ENCODE results near the gene BLCAP. TPM values are rescaled to one million over a fixed set of nuclear protein-coding genes. Genes with fewer than 3 reads are reported as not detected.
A peak's percentile ranks its signal among the peaks of the same experiment; 100 is the strongest.

The BLCAP gene
- total RNA-seq, 4 donors from 2014 or later = 91.3 to 136 (median 103) TPM

DNA sequence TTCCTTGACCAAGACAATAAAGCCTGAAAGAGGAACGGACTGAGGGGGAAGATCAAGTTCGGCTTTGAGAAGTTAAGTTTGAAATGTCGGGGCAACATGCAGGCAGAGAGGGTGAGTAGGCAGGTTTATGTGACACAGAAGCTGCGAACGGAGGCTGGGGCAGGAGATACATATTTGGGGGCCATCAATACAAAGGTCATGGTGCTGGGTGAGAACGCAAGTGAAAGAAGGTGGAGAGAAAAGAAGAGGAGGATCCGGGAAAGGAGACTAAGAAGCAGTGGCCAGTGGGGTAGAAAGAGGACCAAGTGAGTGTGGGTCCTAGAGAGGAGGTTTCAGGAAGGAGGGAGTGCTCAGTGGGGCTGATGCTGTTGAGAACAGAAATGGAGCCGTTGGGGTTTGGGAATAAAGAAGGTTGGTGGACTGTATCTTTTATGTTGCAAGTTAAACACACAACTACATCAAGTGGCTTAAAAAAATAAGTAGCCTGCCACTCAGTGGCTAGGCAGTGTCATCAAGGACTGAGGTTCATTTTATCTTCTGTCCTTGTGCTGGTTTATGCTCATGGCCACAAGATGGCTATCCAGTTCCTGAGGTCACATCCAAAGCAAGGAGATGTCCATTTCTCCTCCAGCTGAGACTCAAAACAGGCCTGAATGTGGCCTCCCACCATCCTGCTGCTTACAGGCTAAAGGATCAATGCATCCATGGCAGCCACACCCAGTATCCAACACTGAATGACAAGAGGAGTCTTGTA lies 1.7 kb upstream of the BLCAP start:
- TF ChIP-seq POLR2A (IDR thresholded peaks at IDR 0.05) = no peak
- TF ChIP-seq, protein P1, sequence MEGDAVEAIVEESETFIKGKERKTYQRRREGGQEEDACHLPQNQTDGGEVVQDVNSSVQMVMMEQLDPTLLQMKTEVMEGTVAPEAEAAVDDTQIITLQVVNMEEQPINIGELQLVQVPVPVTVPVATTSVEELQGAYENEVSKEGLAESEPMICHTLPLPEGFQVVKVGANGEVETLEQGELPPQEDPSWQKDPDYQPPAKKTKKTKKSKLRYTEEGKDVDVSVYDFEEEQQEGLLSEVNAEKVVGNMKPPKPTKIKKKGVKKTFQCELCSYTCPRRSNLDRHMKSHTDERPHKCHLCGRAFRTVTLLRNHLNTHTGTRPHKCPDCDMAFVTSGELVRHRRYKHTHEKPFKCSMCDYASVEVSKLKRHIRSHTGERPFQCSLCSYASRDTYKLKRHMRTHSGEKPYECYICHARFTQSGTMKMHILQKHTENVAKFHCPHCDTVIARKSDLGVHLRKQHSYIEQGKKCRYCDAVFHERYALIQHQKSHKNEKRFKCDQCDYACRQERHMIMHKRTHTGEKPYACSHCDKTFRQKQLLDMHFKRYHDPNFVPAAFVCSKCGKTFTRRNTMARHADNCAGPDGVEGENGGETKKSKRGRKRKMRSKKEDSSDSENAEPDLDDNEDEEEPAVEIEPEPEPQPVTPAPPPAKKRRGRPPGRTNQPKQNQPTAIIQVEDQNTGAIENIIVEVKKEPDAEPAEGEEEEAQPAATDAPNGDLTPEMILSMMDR (IDR thresholded peaks at IDR 0.05) = no peak
- intact Hi-C loops (cut with DNase I; ENCODE audit: low total_unique reads) = loop anchor here (5.0 kb wide), 1 partner anchor 252 kb away; no protein-coding TSS in a partner anchor
- peak in 1 of 2 donors; percentile 73 for DNase-seq (ENCODE audit: low spot score in 2 of 2)
- no peak overlapping the region for H3K4me3 ChIP-seq (ENCODE audit: low read depth, poor library complexity, severe bottlenecking)
- WGBS, 2 donors = 74 to 76% methylated on average over 8 of the region's 8 CpGs

DNA sequence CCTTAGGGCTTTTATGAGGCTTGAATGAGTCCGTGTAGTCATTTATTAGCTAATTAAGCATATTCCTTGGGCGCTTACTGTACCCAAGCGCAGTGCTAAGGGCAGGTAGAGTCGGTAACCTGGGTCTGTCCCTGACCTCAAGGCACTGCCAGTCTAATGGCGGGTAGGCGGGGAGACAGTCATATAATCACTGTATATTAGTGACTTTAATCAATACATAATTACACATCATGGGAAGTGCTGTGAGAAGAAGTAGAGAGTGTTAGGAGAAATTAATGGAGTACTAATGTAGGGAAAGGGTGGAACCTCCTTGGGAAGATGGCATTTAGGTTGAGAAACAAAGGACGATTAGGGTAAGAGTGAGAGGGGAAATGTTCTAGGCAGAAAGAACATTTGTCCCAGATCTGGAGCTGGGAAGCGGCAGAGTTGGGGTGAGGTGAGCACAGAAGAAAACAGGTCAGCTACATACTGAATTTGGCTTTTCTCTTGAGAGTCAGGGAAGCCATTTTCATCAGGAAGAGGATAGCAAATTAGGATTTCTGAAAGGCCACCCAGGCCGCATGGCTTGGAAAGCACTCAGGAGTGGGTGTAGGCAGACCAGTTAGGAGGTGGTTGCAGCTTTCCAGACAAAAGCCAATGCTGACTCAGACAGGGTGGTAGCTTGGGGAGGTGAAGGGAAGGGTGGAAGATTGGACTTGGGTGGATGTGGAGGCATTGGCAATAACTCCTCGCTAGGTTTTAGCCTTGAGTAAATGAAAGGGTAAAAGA lies 954 bp upstream of the BLCAP start:
- peak in 1 of 2 donors; percentile 76 for DNase-seq (ENCODE audit: low spot score in 2 of 2)
- TF ChIP-seq, protein P1 (IDR thresholded peaks at IDR 0.05) = no peak
- no peak for TF ChIP-seq POLR2A (IDR thresholded peaks at IDR 0.05)
- intact Hi-C loops (cut with DNase I; ENCODE audit: low total_unique reads) = loop anchor here (5.0 kb wide), 1 partner anchor 251 kb away; no protein-coding TSS in a partner anchor
- H3K4me3 ChIP-seq (ENCODE audit: low read depth, poor library complexity, severe bottlenecking) = peak overlapping the region; percentile 45
- 31 to 37% methylated on average over 10 of the region's 10 CpGs for WGBS, 2 donors

DNA sequence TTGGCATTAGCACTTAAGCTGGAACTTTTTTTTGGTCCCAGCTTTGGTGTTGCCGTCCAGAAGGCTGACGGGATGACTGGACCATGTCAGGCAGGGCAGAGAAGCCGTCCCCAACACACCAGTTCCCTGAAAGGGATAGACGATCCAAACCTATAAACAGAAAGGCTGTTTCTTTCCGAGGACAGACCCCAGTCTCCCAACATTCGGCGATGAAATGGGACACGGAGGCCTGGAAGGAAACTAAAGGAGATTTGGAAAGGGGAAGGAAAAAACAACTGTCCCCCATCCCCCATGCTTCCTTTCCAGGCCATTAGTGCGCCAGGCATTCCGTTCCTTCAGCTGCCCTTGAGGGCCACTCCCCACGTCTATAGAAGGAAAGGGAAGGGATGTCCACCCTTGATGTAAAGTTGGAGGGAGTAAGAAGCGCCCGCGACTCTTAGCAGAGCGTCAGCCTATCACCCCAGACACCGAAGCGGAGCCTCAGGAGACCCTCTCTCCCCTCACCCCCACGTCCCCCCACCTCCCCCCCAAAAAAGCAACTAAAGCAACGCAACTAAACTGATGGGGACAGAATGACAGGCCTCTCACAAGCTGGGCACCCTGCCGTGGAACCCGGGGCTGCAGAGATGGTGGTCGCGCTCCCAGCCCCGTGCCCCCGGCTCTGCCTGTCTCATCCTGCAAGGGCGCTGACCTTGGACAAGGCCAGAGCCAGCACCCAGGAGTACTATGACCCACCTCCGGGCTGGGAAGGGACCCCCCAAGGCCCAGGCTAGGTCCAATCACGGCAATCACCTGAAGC lies 638 bp downstream of the BLCAP start:
- H3K4me3 ChIP-seq (ENCODE audit: low read depth, poor library complexity, severe bottlenecking) = peak overlapping the region; percentile 97
- WGBS, 2 donors = 1% methylated on average over 20 to 25 of the region's 28 CpGs
- intact Hi-C loops (cut with DNase I; ENCODE audit: low total_unique reads) = loop anchor here (5.0 kb wide), 1 partner anchor 250 kb away; no protein-coding TSS in a partner anchor
- TF ChIP-seq POLR2A (IDR thresholded peaks at IDR 0.05) = no peak
- TF ChIP-seq, protein P1 (IDR thresholded peaks at IDR 0.05) = no peak
- peak in 1 of 2 donors; percentile 85 for DNase-seq (ENCODE audit: low spot score in 2 of 2)

DNA sequence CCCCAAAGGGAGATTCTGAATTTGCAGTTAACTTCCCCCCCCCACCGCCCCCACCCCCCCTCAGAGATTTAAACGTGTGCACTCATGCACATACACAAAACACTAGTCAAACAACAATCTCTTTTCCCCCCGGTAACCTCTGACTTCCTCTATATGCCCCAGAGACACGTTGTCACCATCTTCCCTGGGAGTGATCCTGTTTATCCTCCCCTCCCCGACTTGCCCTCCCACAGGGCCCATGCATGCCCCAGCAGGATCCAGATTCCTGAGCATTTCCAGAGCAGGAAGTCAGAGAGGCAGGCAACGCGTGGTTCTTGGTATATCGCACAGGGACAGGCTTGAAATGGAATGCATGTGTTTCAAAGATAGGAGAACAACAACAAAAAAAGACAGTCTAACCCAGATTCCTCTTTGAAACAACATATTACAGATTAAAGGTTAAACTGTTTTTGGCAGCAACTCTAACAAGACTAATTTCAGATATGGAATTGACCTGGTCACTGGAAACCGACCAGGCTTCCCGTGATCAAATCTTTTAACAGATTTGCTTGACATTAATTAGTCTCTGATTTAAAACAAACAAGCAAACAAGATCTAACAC lies 1.3 kb downstream of the BLCAP start:
- TF ChIP-seq POLR2A (IDR thresholded peaks at IDR 0.05) = no peak
- TF ChIP-seq, protein P1 (IDR thresholded peaks at IDR 0.05) = no peak
- DNase-seq (ENCODE audit: low spot score in 2 of 2) = peak; percentile 68 to 88
- WGBS, 2 donors = 1 to 2% methylated on average over 10 of the region's 10 CpGs
- intact Hi-C loops (cut with DNase I; ENCODE audit: low total_unique reads) = loop anchor here (5.0 kb wide), 1 partner anchor 249 kb away; no protein-coding TSS in a partner anchor
- H3K4me3 ChIP-seq (ENCODE audit: low read depth, poor library complexity, severe bottlenecking) = peak overlapping the region; percentile 97

DNA sequence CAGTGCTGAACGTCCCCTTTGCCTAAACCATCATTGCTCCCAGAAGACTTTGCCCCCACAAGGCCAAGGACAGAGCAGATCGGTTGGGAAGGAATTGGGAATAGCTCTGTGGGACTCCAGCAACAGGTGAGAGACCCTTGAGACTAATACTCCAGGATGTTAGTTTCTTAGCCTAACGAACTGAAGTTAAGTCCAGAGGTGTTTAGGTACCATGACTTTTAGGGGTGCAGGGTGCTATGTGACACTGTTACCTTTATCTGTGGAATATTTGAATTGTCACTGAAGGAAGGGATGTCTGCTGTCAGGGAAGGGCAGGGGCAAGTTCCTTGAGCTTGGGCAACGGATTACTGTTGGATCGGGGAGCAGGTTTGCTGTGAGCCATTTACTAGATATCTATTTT lies 1.9 kb downstream of the BLCAP start:
- intact Hi-C loops (cut with DNase I; ENCODE audit: low total_unique reads) = loop anchor here (5.0 kb wide), 1 partner anchor 249 kb away; no protein-coding TSS in a partner anchor
- no peak for TF ChIP-seq POLR2A (IDR thresholded peaks at IDR 0.05)
- TF ChIP-seq, protein P1 (IDR thresholded peaks at IDR 0.05) = no peak
- peak in 1 of 2 donors; percentile 77 for DNase-seq (ENCODE audit: low spot score in 2 of 2)
- 21 to 37% methylated on average over 5 of the region's 5 CpGs for WGBS, 2 donors
- no peak overlapping the region for H3K4me3 ChIP-seq (ENCODE audit: low read depth, poor library complexity, severe bottlenecking)

All from lower leg skin (tissue), 4 donors.